ENCODE data around the gene METTL21A. TPM values are rescaled to one million over a fixed set of nuclear protein-coding genes. Genes with fewer than 3 reads are reported as not detected.
A peak's percentile ranks its signal among the peaks of the same experiment; 100 is the strongest.

Gene METTL21A
- total and polyA plus RNA-seq, 2 donors (not counting 1 experiment from before 2014, with no cell fraction given), result 9.4 to 11.4 TPM

DNA sequence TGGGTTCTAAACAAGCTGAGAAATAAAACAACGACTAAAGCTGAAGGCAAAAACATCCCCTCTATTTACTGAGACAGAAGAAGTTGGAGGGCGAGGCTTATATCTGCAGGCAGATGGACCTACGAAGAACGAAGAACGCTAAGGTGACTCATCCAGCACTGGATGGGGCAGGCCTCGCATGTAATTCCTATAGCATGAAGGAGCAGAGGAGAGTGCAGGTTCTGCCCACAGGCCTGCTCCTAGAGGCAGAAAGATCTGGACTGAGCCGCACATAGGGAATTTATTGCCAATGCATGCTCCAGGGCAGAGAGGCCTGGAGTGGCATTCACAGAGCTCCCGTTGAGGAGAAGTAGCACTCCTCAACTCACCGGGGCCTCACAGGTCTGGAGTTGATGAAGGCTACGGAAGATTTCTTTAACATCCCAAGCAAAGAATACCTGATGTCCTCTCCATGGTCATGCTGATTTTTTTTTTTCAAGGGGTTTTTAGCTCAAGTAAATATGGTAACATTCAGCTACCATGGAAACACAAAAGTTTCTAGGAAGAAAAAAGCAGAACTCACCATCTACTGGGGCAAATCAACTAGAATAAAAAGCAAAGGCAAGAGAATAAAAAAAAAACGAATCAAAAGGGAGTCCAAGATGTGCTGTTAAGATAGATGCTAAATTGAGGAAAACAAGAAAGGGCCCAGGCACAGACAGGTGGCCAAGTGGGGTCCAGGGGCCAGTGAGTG is 10.4 kb upstream of the METTL21A start:
- H3K27me3 ChIP-seq (ENCODE audit: control insufficient read depth, insufficient read depth, low read length), result no peaks in the 10 kb centered on the region
- no peak overlapping the region for H3K9ac ChIP-seq (ENCODE audit: insufficient read depth, low read length)
- no peaks in the 10 kb centered on the region for H3K79me2 ChIP-seq (ENCODE audit: control insufficient read depth, insufficient read depth, low read length)
- no peak for TF ChIP-seq EZH2 (IDR thresholded peaks at IDR 0.05; ENCODE audit: low read length, missing control alignments)
- TF ChIP-seq CTCF (conservative IDR thresholded peaks at IDR 0.05 in 1 of 2, IDR thresholded peaks at IDR 0.05 in 1 of 2; ENCODE audit: low read depth in 1 of 2, low read length in 2 of 2), result no peak
- H2AFZ ChIP-seq (ENCODE audit: low read length), result no peak overlapping the region
- H3K4me3 ChIP-seq (replicated peaks in 1 of 4; ENCODE audit: control extremely low read depth in 1 of 4, insufficient read depth in 1 of 4, low read depth in 3 of 4, low read length in 4 of 4), result no peak overlapping the region
- no peak overlapping the region for H3K27ac ChIP-seq (ENCODE audit: insufficient read depth, low read length)
- H3K4me2 ChIP-seq (ENCODE audit: extremely low read depth, insufficient read depth, low read length), result no peak overlapping the region
- peak in 1 of 2 donors; percentile 69 for DNase-seq (ENCODE audit: low read depth in 2 of 2)
- no peaks in the 10 kb centered on the region for H4K20me1 ChIP-seq (ENCODE audit: control insufficient read depth, extremely low read depth, insufficient read depth, low read length)
- no peaks in the 10 kb centered on the region for H3K36me3 ChIP-seq (ENCODE audit: control insufficient read depth, insufficient read depth, low read length)
- H3K9me3 ChIP-seq (ENCODE audit: control insufficient read depth, insufficient read depth, low read depth, low read length), result no peaks in the 10 kb centered on the region
- peaks cover 8% of the 10 kb centered on the region for H3K4me1 ChIP-seq (ENCODE audit: control insufficient read depth, extremely low read depth, insufficient read depth, low read length)

GRCh38 chr2:207633686-207634085 is 8.5 kb upstream of the METTL21A start:
- Histone ChIP-seq H3K9ac (ENCODE audit: insufficient read depth, low read length) (no peak overlapping the region), H3K4me2 (ENCODE audit: extremely low read depth, insufficient read depth, low read length) (no peak overlapping the region), H3K79me2 (ENCODE audit: control insufficient read depth, insufficient read depth, low read length) (no peaks in the 10 kb centered on the region), H3K36me3 (ENCODE audit: control insufficient read depth, insufficient read depth, low read length) (no peaks in the 10 kb centered on the region), H3K4me3 (replicated peaks in 1 of 4; ENCODE audit: control extremely low read depth in 1 of 4, insufficient read depth in 1 of 4, low read depth in 3 of 4, low read length in 4 of 4) (no peak overlapping the region), H3K9me3 (ENCODE audit: control insufficient read depth, insufficient read depth, low read depth, low read length) (no peaks in the 10 kb centered on the region), H3K4me1 (ENCODE audit: control insufficient read depth, extremely low read depth, insufficient read depth, low read length) (peaks cover 8% of the 10 kb centered on the region), H3K27me3 (ENCODE audit: control insufficient read depth, insufficient read depth, low read length) (no peaks in the 10 kb centered on the region), H3K27ac (ENCODE audit: insufficient read depth, low read length) (no peak overlapping the region), H4K20me1 (ENCODE audit: control insufficient read depth, extremely low read depth, insufficient read depth, low read length) (no peaks in the 10 kb centered on the region), H2AFZ (ENCODE audit: low read length) (no peak overlapping the region)
- no peak for DNase-seq (ENCODE audit: low read depth in 2 of 2)
- TF ChIP-seq CTCF (conservative IDR thresholded peaks at IDR 0.05 in 1 of 2, IDR thresholded peaks at IDR 0.05 in 1 of 2; ENCODE audit: low read depth in 1 of 2, low read length in 2 of 2) (no peak), EZH2 (IDR thresholded peaks at IDR 0.05; ENCODE audit: low read length, missing control alignments) (no peak)

GRCh38 chr2:207632575-207633493 is 7.6 kb upstream of the METTL21A start:
- TF ChIP-seq CTCF (conservative IDR thresholded peaks at IDR 0.05 in 1 of 2, IDR thresholded peaks at IDR 0.05 in 1 of 2; ENCODE audit: low read depth in 1 of 2, low read length in 2 of 2), result no peak
- Histone ChIP-seq H3K27ac (ENCODE audit: insufficient read depth, low read length) (peak overlapping the region; percentile 10), H3K4me3 (replicated peaks in 1 of 4; ENCODE audit: control extremely low read depth in 1 of 4, insufficient read depth in 1 of 4, low read depth in 3 of 4, low read length in 4 of 4) (no peak overlapping the region), H3K4me2 (ENCODE audit: extremely low read depth, insufficient read depth, low read length) (no peak overlapping the region), H3K27me3 (ENCODE audit: control insufficient read depth, insufficient read depth, low read length) (no peaks in the 10 kb centered on the region), H3K9me3 (ENCODE audit: control insufficient read depth, insufficient read depth, low read depth, low read length) (no peaks in the 10 kb centered on the region), H4K20me1 (ENCODE audit: control insufficient read depth, extremely low read depth, insufficient read depth, low read length) (no peaks in the 10 kb centered on the region), H3K79me2 (ENCODE audit: control insufficient read depth, insufficient read depth, low read length) (no peaks in the 10 kb centered on the region), H3K9ac (ENCODE audit: insufficient read depth, low read length) (no peak overlapping the region), H3K4me1 (ENCODE audit: control insufficient read depth, extremely low read depth, insufficient read depth, low read length) (peaks cover 8% of the 10 kb centered on the region), H3K36me3 (ENCODE audit: control insufficient read depth, insufficient read depth, low read length) (no peaks in the 10 kb centered on the region), H2AFZ (ENCODE audit: low read length) (no peak overlapping the region)
- peak; percentile 61 to 76 for DNase-seq (ENCODE audit: low read depth in 2 of 2)

Data from fibroblast of lung (primary cell).